OCI-LY3 (cell line): Measurements from ENCODE around the gene ZNF205.
"Not testable (repeated sequence)": the region's sequence is repeated elsewhere in the genome, so short reads cannot be mapped to it uniquely, and the experiment has no call there.

ENCODE experiments used
- H2AFZ ChIP-seq: fragments of 200-600, 300-600 bp; shearing (Covaris generic); 2 replicates; pipeline ENCODE4 v1.6.0; 2014; ENCODE audit warnings: antibody characterized with exemption, low read depth, low read length
- H3K27ac ChIP-seq: fragments of 200-600, 300-600 bp; sonication (generic); 2 replicates; pipeline ENCODE4 v1.5.1; 2014; ENCODE audit warnings: mild to moderate bottlenecking, low read length, moderate library complexity, mixed read lengths
- H3K27me3 ChIP-seq: fragments of 200-600, 300-600 bp; sonication (generic); 2 replicates; pipeline ENCODE4 v1.6.1; 2014; ENCODE audit warnings: low read depth, low read length, mixed read lengths
- H3K36me3 ChIP-seq: fragments of 200-600, 300-600 bp; sonication (generic); replicated peaks from 2 replicates; pipeline ENCODE3; 2014; ENCODE audit warnings: low read depth, low read length, mixed read lengths
- H3K4me1 ChIP-seq: fragments of 300-600, 200-600 bp; sonication (generic); 2 replicates; pipeline ENCODE4 v1.6.1; 2014; ENCODE audit warnings: low read length, mixed read lengths
- H3K4me2 ChIP-seq: fragments of 200-600, 300-600 bp; sonication (generic); 2 replicates; pipeline ENCODE4 v1.6.1; 2014; ENCODE audit warnings: low read length, mixed read lengths
- H3K4me3 ChIP-seq: fragments of 300-600, 200-600 bp; sonication (generic); 2 replicates; pipeline ENCODE4 v1.5.1; 2014; ENCODE audit warnings: antibody characterized with exemption, mild to moderate bottlenecking, low read length, moderate library complexity
- H3K79me2 ChIP-seq: fragments of 300-600, 200-600 bp; shearing (Covaris generic); 2 replicates; pipeline ENCODE4 v1.6.1; 2014; ENCODE audit warnings: mild to moderate bottlenecking, low read length, mixed read lengths
- H3K9ac ChIP-seq: fragments of 300-600, 200-600 bp; shearing (Covaris generic); 2 replicates; pipeline ENCODE4 v1.6.0; 2014; ENCODE audit warnings: mild to moderate bottlenecking, low read length, moderate library complexity
- H3K9me3 ChIP-seq: fragments of 200-600, 300-600 bp; shearing (Covaris generic); 2 replicates; pipeline ENCODE4 v1.6.1; 2014; ENCODE audit warnings: low read length, mixed read lengths; ENCODE audit not compliant: insufficient read depth
- H4K20me1 ChIP-seq: fragments of 200-600, 300-600 bp; sonication (generic); 2 replicates; pipeline ENCODE4 v1.6.1; 2016; ENCODE audit warnings: low read length, mixed read lengths; ENCODE audit not compliant: insufficient read depth
- EZH2phosphoT487 ChIP-seq: fragments of 200-600 bp; shearing (Covaris generic); IDR thresholded peaks from 2 replicates; pipeline ENCODE4 v1.6.1; 2018; ENCODE audit warnings: antibody characterized with exemption, mixed run types, low read depth
- TF ChIP-seq, protein P1 (sequence below): fragments of 200-600, 300-600 bp; sonication (generic); IDR thresholded peaks from 2 replicates; pipeline ENCODE4 v1.5.1; 2014; ENCODE audit warnings: antibody characterized with exemption, low read length, low read depth

ZNF205 gene

DNA sequence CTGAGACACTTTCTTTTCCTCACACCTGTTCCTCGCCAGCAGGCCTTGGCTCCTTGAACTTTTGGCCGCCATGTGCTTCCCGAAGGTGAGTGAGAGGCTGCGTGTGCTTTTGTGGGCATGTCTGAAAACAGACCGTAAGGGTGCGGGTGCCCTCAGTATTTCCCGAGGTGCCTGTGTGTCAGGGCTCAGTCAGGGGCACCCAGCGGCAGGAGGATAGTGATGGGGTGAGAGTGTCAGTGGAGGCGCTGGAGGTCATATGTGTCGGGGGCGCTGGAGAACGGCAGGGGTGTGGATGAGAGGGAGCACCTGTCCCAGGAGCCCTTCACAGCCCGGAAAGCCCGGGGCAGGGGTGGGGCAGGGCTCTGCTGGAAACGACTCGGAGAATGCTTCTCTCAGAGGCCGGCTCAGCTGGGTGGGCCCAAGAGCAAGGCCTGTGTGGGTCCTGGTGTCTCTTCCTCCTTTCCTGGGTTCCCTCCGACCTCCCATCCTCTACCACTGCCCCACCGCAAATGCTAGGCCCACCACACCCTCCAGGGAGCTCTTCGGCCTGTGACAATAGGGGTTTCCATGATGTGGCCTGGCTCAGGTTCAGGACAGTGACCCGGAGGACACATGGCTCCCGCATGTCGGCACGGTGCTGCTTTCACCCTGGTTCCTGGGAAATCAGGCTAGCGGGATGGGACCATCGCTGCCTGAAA is 46.5 kb upstream of the ZNF205 start:
- Histone ChIP-seq H3K27ac (no peak overlapping the region), H3K9me3 (no peaks in the 10 kb centered on the region), H2AFZ (peak overlapping the region; percentile 68), H3K4me2 (peak overlapping the region; percentile 48), H3K36me3 (no peaks in the 10 kb centered on the region), H3K9ac (peak overlapping the region; percentile 38; the same call in 1 of the 2 replicates), H3K4me1 (peaks cover 15% of the 10 kb centered on the region), H3K27me3 (no peaks in the 10 kb centered on the region), H4K20me1 (no peaks in the 10 kb centered on the region), H3K79me2 (no peaks in the 10 kb centered on the region), H3K4me3 (peak overlapping the region; percentile 47)
- TF ChIP-seq, protein P1, sequence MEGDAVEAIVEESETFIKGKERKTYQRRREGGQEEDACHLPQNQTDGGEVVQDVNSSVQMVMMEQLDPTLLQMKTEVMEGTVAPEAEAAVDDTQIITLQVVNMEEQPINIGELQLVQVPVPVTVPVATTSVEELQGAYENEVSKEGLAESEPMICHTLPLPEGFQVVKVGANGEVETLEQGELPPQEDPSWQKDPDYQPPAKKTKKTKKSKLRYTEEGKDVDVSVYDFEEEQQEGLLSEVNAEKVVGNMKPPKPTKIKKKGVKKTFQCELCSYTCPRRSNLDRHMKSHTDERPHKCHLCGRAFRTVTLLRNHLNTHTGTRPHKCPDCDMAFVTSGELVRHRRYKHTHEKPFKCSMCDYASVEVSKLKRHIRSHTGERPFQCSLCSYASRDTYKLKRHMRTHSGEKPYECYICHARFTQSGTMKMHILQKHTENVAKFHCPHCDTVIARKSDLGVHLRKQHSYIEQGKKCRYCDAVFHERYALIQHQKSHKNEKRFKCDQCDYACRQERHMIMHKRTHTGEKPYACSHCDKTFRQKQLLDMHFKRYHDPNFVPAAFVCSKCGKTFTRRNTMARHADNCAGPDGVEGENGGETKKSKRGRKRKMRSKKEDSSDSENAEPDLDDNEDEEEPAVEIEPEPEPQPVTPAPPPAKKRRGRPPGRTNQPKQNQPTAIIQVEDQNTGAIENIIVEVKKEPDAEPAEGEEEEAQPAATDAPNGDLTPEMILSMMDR: no peak
- no peak for TF ChIP-seq EZH2phosphoT487

- TF ChIP-seq, protein P1: no peak
- no peak for TF ChIP-seq EZH2phosphoT487
- Histone ChIP-seq H3K27ac (no peak overlapping the region), H3K4me3 (no peak overlapping the region), H3K79me2 (no peaks in the 10 kb centered on the region), H3K9ac (no peak overlapping the region), H3K36me3 (no peaks in the 10 kb centered on the region), H3K27me3 (no peaks in the 10 kb centered on the region), H3K9me3 (no peaks in the 10 kb centered on the region), H4K20me1 (no peaks in the 10 kb centered on the region), H3K4me2 (0 out of 2 replicates have a peak overlapping the region, but pooled peaks have one; percentile 48), H2AFZ (no peak overlapping the region), H3K4me1 (peaks cover 15% of the 10 kb centered on the region)
Observed at GRCh38 chr16:3066440-3066748, 46.0 kb upstream of the ZNF205 start.

DNA sequence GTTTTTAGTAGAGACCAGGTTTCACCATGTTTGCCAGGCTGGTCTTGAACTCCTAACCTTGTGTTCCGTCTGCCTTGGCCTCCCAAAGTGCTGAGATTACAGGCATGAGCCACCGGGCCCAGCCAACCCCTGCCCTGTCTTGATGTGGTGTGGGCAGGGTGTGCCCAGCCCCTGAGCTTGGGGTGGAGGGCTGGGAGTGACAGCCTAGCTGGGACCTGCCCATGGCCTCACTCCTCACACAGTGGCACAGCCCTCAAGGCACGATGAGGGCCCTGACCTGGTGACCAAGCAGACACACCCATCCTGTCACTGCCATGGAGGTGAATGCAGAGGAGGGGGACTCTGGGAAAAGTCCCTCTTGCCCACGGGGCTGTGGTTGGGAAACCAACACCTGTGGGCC is 43.9 kb upstream of the ZNF205 start:
- Histone ChIP-seq H3K79me2 (no peaks in the 10 kb centered on the region), H3K27me3 (no peaks in the 10 kb centered on the region), H3K4me3 (no peak overlapping the region), H3K4me2 (no peak overlapping the region), H3K9ac (no peak overlapping the region), H4K20me1 (no peaks in the 10 kb centered on the region), H3K4me1 (peaks cover 15% of the 10 kb centered on the region), H3K27ac (no peak overlapping the region), H3K9me3 (no peaks in the 10 kb centered on the region), H3K36me3 (no peaks in the 10 kb centered on the region), H2AFZ (no peak overlapping the region)
- TF ChIP-seq, protein P1: no peak
- TF ChIP-seq EZH2phosphoT487: no peak

DNA sequence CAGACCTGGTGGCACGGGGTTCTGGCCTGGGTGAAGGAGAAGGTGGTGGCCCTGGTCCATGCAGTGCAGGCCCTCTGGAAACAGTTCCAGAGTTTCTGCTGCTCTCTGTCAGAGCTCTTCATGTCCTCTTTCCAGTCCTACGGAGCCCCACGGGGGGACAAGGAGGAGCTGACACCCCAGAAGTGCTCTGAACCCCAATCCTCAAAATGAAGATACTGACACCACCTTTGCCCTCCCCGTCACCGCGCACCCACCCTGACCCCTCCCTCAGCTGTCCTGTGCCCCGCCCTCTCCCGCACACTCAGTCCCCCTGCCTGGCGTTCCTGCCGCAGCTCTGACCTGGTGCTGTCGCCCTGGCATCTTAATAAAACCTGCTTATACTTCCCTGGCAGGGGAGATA is 43.2 kb upstream of the ZNF205 start:
- H3K9me3 ChIP-seq, H4K20me1 ChIP-seq, H3K79me2 ChIP-seq, H3K9ac ChIP-seq, H3K27me3 ChIP-seq, H3K27ac ChIP-seq, H3K4me2 ChIP-seq, H3K36me3 ChIP-seq, H3K4me3 ChIP-seq, H2AFZ ChIP-seq: not testable (repeated sequence)
- H3K4me1 ChIP-seq: peaks cover 15% of the 10 kb centered on the region
